Hematopoietic multipotent progenitor cell treated with erythropoietin and hydrocortisone succinate and interleukin-3 and kit ligand, for 6 days (in vitro differentiated cells): ENCODE data around the gene APOC3.

Experiments used
- DNase-seq: peaks from one replicate; pipeline ENCODE4 v3.0.0-alpha.2; 2015

Gene APOC3

GRCh38 chr11:116852261-116853031, 22.7 kb downstream of the APOC3 start:
- peak; percentile 59 for DNase-seq

GRCh38 chr11:116853461-116854073, 23.9 kb downstream of the APOC3 start:
- DNase-seq = peak; percentile 89

DNA sequence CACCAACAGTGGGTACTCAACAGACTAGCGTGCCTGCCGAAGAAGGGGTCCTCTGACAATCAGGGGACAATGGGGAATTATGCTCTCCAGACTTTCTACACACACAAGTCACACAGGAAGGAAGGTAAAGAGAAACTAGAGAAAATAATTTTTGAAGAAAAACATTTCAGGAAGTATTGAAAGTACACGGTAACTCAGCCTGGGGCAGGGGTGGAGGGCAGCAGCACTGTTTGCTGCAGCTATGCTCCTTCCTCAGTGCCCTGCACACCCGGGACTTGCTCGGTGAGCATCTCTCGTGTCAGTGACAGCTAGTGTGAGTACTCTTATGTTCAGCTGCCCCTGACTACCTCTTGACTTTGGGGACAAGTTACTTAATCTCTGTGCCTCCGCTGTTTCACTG, 25.7 kb downstream of the APOC3 start:
- no peak for DNase-seq

DNA sequence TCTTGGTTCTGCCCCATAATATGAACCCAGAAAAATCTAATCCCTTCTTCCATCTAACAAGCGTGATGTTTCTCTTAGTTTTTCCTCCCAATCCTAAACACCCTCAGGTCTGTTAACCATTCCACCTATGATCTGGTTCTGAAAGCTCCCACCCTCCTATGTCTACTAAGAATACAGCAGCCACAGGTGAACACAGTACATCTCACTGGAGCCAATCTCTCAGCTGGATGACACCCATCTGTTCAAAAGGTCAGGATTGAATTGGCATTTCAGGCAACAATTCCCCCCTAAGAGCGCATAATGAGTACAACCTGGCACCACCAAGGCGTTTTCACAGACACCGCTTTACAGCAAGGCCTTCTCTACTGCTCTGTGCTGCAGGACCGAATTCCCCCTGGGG, 26.7 kb downstream of the APOC3 start:
- DNase-seq = no peak

- no peak for DNase-seq
These were observed 27.6 kb downstream of the APOC3 start for GRCh38 chr11:116857316-116857715.

GRCh38 chr11:116857936-116858335, 28.2 kb downstream of the APOC3 start:
- DNase-seq = no peak

DNA sequence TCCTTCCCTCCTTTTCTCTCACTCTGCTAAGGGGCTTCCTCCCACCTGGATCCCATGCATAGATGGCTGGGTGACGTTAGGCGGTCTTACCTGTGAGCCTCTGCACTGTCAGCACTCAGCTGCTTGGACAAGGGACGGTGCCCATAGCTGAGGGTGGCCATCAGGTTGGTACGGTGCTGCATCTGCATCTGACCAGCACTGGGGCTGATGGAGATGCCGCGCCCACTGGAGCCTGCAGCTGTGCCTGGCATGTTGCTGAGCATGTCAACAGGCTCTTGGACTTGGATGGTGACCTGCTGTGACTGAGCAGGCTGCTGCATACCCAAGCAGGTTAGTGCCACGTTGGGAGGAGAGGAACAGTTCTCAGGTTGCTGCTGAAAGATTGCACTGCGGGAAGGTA, 29.5 kb downstream of the APOC3 start:
- DNase-seq = no peak

- no peak for DNase-seq
These were observed 30.6 kb downstream of the APOC3 start for GRCh38 chr11:116860303-116860702.

- no peak for DNase-seq
These were observed 31.8 kb downstream of the APOC3 start for GRCh38 chr11:116861539-116861938.

- DNase-seq = no peak
These were observed 32.5 kb downstream of the APOC3 start for GRCh38 chr11:116862185-116862584.

DNA sequence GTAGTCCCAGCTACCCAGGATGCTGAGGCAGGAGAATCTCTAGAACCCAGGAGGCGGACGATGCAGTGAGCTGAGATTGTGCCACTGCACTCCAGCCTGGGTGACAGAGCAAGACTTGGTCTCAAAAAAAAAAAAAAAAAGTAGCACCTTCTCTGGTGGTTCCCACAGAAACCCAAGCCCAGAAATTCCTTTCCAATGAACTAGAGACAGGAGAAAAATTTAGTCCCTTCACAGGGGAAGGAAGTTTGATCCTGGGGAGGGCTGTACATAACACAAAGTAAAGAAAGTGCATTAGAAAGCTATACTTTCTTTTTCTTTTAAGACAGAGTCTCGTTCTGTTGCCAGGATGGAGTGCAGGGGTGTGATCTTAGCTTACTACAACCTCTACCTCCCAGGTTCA, 33.2 kb downstream of the APOC3 start:
- no peak for DNase-seq

GRCh38 chr11:116864531-116864930, 34.8 kb downstream of the APOC3 start:
- no peak for DNase-seq

GRCh38 chr11:116865696-116866095, 36.0 kb downstream of the APOC3 start:
- DNase-seq = no peak

DNA sequence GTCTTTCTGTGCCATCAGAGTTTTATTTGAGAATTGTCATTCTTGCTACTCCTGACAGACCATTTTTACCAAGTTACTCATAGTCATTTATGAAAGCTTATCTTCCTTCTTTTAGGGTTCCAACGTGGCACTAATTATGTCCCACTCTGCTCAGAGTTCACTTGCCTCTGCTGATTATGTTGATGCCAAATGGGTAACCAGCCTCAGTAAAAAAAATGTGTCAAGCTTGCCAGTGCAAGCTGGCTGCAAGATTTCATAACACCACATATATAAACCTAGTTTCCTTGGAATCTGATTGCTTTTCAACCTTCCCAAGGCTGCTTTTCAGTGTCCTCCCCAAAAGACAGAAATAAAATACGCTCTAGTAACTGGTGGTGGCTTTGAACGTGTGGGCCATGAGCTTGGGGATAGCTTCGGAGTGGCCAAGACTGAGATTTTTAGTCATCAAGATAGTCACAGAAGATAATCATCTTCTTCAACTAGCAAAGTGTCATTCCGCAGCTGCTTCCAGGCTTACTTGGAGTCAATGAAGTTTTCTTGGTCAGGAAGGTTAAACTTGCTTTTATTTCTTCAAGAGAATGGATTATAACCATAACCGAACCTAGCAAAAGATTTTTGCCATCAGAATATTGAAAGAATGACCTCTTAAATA, 37.2 kb downstream of the APOC3 start:
- DNase-seq = no peak

GRCh38 chr11:116867619-116868018, 37.9 kb downstream of the APOC3 start:
- no peak for DNase-seq

- no peak for DNase-seq
These were observed 38.4 kb downstream of the APOC3 start for GRCh38 chr11:116868066-116868465.

- no peak for DNase-seq
These were observed 39.9 kb downstream of the APOC3 start for GRCh38 chr11:116869610-116870009.

- peak; percentile 33 for DNase-seq
These were observed 40.3 kb downstream of the APOC3 start for GRCh38 chr11:116870054-116870453.

- DNase-seq = no peak
These were observed 41.5 kb downstream of the APOC3 start for GRCh38 chr11:116871248-116871647.

DNA sequence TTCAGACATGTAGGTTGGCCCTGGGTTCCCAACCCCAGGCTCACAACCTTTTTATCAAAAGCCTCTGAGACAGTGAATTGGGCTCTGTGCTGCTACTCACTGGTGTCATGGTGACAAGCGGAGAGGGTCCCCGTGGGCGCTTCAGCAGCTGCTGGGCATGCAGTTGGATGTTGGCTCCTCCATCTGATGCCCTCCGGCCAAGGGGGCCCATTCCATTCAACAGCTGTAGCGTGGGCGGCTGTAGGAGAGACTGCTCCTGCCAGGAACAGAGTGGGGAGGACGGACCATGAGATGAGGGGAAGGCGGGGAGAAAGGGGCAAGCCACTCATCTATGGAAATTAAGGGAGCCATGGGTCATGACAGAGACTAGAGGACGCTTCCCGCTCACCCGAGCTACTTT, 43.7 kb downstream of the APOC3 start:
- DNase-seq = no peak

DNA sequence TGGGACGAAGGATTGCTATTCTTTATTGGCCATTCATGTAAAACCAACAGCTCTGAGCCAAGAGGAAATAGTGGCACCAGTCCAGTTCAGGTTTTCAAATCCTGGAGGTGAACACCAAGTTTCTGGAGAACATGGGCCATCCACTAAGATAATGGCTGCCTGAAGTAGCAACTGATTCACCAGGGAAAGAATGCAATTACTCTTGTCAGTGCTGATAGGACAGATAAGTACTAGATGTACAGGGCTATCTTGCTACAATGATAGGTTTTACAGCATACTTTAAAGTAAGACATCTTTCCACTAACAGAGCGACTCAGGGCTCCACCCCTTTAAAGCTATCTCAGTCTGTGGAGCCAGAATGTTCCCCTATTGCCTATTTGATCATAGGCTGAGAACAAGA, 44.5 kb downstream of the APOC3 start:
- DNase-seq = no peak

DNA sequence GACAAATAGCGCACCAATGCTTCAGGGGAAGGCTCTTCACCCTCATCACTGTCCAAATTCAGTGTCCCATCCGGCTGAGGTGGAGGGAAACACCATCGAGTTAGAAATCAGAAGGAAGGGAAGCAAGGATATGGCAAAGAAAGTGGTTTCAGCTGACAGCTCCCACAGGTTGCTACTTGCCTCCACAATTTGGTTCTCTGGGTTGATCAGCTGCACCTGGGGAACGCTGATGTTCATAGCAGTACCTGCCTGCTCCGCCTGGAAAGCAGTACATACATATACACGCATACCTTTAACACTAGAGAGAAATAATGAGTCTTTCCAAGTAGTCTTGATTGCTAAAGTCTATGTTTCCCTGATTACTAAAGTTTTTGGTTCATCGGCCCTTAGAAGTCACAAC, 45.5 kb downstream of the APOC3 start:
- DNase-seq = no peak

DNA sequence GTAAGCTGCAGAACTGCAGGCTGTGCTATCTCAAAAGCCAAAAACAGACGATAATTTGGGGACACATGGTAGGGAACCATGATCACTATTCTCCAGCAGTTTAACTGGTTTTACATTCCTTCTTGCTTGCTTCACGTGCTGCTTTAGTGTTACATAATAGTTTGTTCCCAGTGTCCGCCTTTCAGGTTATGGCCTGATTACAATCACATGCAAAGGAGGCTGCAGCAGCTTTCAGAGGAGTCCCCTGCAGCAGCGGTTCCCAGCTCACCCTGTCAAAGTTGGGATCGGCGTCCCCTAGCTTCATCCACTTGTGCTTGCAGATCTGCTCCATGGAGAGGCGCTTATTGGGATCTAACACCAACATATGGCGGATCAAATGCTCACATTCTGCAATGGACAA, 46.9 kb downstream of the APOC3 start:
- DNase-seq = no peak
